Peyer's patch (tissue), 4 donors: ENCODE measurements around the gene TNPO3. TPM values are rescaled to one million over a fixed set of nuclear protein-coding genes. Genes with fewer than 3 reads are reported as not detected.
A peak's percentile ranks its signal among the peaks of the same experiment; 100 is the strongest.

Experiments
- DNase-seq, 3 donors: peaks; one replicate each; pipeline ENCODE4 v3.0.0-alpha.2; 2017 to 2019
- H3K27ac ChIP-seq, 4 donors: fragments of 200-600 bp; sonication (generic); one replicate each; pipeline ENCODE4 v1.5.1; 2016 to 2019
- H3K27me3 ChIP-seq, 2 donors: fragments of 200-600 bp; sonication (generic); one replicate each; pipeline ENCODE4 v1.5.1; 2019
- H3K36me3 ChIP-seq, 3 donors: fragments of 200-600 bp; sonication (generic); one replicate each; pipeline ENCODE4 v1.5.1; 2016 to 2019
- H3K4me1 ChIP-seq, 4 donors: fragments of 200-600 bp; sonication (generic); one replicate each; pipeline ENCODE4 v1.5.1; 2016 to 2019
- H3K4me3 ChIP-seq, 4 donors: fragments of 200-600 bp; sonication (generic); 1 replicate in 3 of 4; 2 replicates in 1 of 4; pipeline ENCODE4 v1.5.1; 2016 to 2019; ENCODE audit warnings: mild to moderate bottlenecking in 1 of 4
- H3K9me3 ChIP-seq, 4 donors: fragments of 200-600 bp; sonication (generic); one replicate each; pipeline ENCODE4 v1.5.1; 2016 to 2019; ENCODE audit warnings: mild to moderate bottlenecking in 1 of 4
- POLR2A ChIP-seq, 2 donors: fragments of 450-650 bp; IDR thresholded peaks; one replicate each; pipeline ENCODE4 v1.5.1; 2017; ENCODE audit warnings: antibody characterized with exemption in 2 of 2, mild to moderate bottlenecking in 2 of 2, moderate library complexity in 2 of 2
- total RNA-seq, 4 donors: library from RNA; depleted of rRNA; stranded (reverse); fragments of >200 nt; gene quantifications; one replicate each; pipeline ENCODE4 v1.1.0, GENCODE V29; 2016
- TF ChIP-seq, protein P1 (sequence below), 6 experiments: fragments of 450-650 bp in 4 of 6; fragments of 200-600 bp in 2 of 6; sonication (generic) in 1 of 6; IDR thresholded peaks; one replicate each; pipeline ENCODE4 v1.5.1; 2017 to 2019; ENCODE audit warnings: antibody characterized with exemption in 6 of 6, mild to moderate bottlenecking in 3 of 6, moderate library complexity in 1 of 6

Gene TNPO3
- total RNA-seq, 4 donors from 2014 or later, result 25.2 to 55.3 (median 42.1) TPM

DNA sequence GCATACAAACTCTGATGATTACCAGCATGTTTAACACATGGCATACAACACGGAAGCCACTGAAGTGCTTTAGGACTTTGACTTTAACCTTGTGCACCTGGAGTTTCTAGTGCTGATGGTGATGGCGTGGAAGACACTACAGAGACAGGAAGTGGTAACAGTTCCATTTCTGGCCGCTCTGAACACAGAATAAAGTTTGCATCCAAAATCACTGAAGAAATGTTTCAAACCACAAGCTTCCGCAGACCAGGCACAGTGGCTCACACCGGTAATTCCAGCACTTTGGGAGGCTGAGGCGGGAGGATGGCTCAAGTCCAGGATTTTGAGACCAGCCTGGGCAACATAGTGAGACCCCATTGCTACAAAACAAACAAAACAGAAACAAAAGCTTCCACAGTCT lies 40.3 kb upstream of the TNPO3 start:
- no peaks in the 10 kb centered on the region for H3K36me3 ChIP-seq
- DNase-seq, result peak in 2 of 3 donors; percentile 61 to 64
- peak overlapping the region in 1 of 4 donors; percentile 48 for H3K27ac ChIP-seq
- no peaks in the 10 kb centered on the region for H3K9me3 ChIP-seq
- H3K27me3 ChIP-seq, result no peaks in the 10 kb centered on the region
- TF ChIP-seq, protein P1, sequence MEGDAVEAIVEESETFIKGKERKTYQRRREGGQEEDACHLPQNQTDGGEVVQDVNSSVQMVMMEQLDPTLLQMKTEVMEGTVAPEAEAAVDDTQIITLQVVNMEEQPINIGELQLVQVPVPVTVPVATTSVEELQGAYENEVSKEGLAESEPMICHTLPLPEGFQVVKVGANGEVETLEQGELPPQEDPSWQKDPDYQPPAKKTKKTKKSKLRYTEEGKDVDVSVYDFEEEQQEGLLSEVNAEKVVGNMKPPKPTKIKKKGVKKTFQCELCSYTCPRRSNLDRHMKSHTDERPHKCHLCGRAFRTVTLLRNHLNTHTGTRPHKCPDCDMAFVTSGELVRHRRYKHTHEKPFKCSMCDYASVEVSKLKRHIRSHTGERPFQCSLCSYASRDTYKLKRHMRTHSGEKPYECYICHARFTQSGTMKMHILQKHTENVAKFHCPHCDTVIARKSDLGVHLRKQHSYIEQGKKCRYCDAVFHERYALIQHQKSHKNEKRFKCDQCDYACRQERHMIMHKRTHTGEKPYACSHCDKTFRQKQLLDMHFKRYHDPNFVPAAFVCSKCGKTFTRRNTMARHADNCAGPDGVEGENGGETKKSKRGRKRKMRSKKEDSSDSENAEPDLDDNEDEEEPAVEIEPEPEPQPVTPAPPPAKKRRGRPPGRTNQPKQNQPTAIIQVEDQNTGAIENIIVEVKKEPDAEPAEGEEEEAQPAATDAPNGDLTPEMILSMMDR (IDR thresholded peaks at IDR 0.05), result peak in 1 of 6 experiments; percentile 21
- no peak for TF ChIP-seq POLR2A (IDR thresholded peaks at IDR 0.05)
- no peak overlapping the region for H3K4me3 ChIP-seq
- peaks cover 0 to 6% (median 2%) of the 10 kb centered on the region in 4 donors for H3K4me1 ChIP-seq

DNA sequence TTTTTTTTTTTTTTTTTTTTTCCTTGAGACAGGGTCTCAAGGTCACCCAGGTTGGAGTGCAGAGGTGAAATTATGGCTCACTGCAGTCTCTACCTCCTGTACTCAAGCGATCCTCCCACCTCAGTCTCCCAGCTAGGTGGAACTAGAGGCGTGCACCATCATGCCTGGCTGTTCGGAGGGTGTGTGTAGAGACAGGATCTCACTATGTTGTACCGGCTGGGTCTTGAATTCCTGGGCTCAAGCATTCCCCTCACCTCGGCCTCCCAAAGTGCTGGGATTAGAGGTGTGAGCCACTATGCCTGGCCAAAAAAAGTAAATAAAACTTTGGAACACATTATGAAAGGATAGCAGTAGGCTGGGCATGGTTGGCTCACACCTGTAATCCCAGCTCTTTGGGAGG lies 39.6 kb upstream of the TNPO3 start:
- Histone ChIP-seq H3K27me3 (no peaks in the 10 kb centered on the region), H3K27ac (peak overlapping the region in 1 of 4 donors; percentile 48), H3K4me1 (peaks cover 0 to 4% (median 2%) of the 10 kb centered on the region in 4 donors), H3K36me3 (no peaks in the 10 kb centered on the region), H3K4me3 (no peak overlapping the region), H3K9me3 (no peaks in the 10 kb centered on the region)
- TF ChIP-seq, protein P1 (IDR thresholded peaks at IDR 0.05), result no peak
- TF ChIP-seq POLR2A (IDR thresholded peaks at IDR 0.05), result no peak
- DNase-seq, result no peak

DNA sequence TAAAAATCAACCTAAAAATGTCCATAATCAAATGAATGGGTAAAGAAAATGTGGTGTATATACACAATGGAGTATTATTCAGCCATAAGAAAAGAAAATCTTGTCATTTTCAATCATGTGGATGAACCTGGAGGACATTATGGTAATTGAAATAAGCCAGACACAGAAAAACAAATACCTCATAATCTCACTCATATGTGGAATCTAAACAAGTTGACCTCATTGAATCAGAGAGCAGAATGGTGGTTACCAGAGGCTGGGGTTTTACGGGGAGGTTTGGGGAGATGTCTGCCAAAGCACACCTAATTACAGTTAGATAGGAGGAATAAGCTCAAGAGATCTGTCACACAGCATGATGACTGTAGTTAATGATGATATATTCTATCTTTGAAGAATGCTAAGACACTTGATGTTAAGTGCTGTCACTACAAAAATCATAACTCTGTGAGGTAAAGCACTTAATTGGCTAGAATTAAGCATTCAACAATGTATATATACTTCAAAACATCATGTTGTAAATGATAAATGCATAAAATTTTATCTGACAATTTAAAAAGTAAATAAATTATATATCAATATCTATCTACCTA lies 39.1 kb upstream of the TNPO3 start:
- peaks cover 0 to 4% (median 2%) of the 10 kb centered on the region in 4 donors for H3K4me1 ChIP-seq
- H3K36me3 ChIP-seq, result no peaks in the 10 kb centered on the region
- H3K27ac ChIP-seq, result no peak overlapping the region
- H3K9me3 ChIP-seq, result no peaks in the 10 kb centered on the region
- H3K4me3 ChIP-seq, result no peak overlapping the region
- no peaks in the 10 kb centered on the region for H3K27me3 ChIP-seq
- no peak for DNase-seq
- no peak for TF ChIP-seq POLR2A (IDR thresholded peaks at IDR 0.05)
- TF ChIP-seq, protein P1 (IDR thresholded peaks at IDR 0.05), result no peak

DNA sequence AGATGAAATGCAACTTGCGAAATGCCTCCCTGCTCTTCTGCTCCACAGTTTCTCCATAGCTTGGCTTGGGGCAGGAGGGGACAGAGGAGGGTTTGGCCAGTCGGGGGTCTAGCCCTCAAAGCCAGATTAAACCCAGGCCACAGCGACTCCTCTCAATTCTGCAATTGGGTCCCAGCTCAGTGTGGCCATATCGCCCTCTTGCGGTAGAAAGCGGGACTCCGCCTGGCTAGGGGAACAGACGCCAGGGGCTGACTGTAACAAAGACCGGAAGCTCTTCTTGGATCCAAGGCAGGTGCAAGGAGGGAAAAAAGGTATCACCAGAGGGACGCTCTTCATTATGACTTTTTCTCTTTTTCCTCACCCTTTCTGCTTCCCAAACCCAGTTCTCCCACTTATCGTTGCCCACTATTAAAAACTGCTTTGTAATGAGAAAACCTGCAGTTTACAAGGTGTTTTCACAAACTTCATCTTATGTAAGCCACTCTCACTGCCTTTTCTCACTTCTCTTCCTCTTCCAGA lies 36.6 kb upstream of the TNPO3 start:
- Histone ChIP-seq H3K36me3 (no peaks in the 10 kb centered on the region), H3K27ac (no peak overlapping the region), H3K27me3 (no peaks in the 10 kb centered on the region), H3K4me1 (peaks cover 0 to 4% (median 2%) of the 10 kb centered on the region in 4 donors), H3K4me3 (no peak overlapping the region), H3K9me3 (no peaks in the 10 kb centered on the region)
- DNase-seq, result peak; percentile 89 to 95 (median 93)
- no peak for TF ChIP-seq POLR2A (IDR thresholded peaks at IDR 0.05)
- TF ChIP-seq, protein P1 (IDR thresholded peaks at IDR 0.05), result peak; percentile 88 to 99 (median 95)

DNA sequence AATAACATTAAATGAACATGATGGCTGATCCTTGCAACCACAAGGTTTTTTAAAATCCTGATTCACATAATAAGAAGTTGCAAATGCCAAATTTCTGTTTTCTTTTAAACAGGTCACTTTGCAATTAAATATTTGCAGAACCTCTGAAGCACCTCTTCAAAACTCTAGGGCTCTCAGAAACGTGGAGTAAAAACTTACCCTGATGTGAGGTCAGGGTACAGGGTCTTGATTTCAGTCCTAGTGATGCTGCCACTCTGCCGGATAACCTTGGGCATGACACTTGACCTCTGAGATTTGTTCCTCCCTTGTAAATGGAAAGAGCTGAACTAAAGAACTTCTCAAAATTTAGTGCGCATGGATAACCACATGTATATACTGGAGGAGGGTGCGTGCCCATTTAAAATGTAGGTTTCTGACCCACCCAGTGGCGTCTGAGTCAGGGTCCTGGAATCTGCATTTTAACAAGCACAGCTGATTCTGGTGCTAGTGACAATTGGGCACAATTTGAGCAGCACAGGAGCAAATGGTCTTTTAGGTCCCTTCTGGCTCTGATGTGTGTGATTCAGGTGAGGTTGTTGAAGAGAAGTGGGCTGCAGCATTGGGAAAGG lies 35.5 kb upstream of the TNPO3 start:
- no peaks in the 10 kb centered on the region for H3K27me3 ChIP-seq
- H3K9me3 ChIP-seq, result no peaks in the 10 kb centered on the region
- no peaks in the 10 kb centered on the region for H3K36me3 ChIP-seq
- TF ChIP-seq, protein P1 (IDR thresholded peaks at IDR 0.05), result no peak
- TF ChIP-seq POLR2A (IDR thresholded peaks at IDR 0.05), result no peak
- no peak overlapping the region for H3K4me3 ChIP-seq
- no peak overlapping the region for H3K27ac ChIP-seq
- H3K4me1 ChIP-seq, result peaks cover 0 to 4% (median 2%) of the 10 kb centered on the region in 4 donors
- DNase-seq, result no peak
